A673 (cell line): ENCODE data around the gene CHCHD6.

Experiments used
- EZH2 ChIP-seq: fragments of 200-600 bp; sonication (generic); IDR thresholded peaks from 2 replicates; pipeline ENCODE4 v1.6.1; 2017; ENCODE audit warnings: borderline replicate concordance, low read depth, mild to moderate bottlenecking, mixed read lengths, antibody characterized with exemption, low read length; ENCODE audit not compliant: poor library complexity, severe bottlenecking
- TF ChIP-seq, protein P1 (sequence below): fragments of 300-800, 200-600 bp; sonication (generic); conservative IDR thresholded peaks from 2 replicates; pipeline ENCODE4 v1.5.1; 2017; ENCODE audit warnings: low read depth, mild to moderate bottlenecking, antibody characterized with exemption, low read length, moderate library complexity, mixed read lengths

GRCh38 chr3:126912027-126912422 is 208.0 kb downstream of the CHCHD6 start:
- TF ChIP-seq, protein P1, sequence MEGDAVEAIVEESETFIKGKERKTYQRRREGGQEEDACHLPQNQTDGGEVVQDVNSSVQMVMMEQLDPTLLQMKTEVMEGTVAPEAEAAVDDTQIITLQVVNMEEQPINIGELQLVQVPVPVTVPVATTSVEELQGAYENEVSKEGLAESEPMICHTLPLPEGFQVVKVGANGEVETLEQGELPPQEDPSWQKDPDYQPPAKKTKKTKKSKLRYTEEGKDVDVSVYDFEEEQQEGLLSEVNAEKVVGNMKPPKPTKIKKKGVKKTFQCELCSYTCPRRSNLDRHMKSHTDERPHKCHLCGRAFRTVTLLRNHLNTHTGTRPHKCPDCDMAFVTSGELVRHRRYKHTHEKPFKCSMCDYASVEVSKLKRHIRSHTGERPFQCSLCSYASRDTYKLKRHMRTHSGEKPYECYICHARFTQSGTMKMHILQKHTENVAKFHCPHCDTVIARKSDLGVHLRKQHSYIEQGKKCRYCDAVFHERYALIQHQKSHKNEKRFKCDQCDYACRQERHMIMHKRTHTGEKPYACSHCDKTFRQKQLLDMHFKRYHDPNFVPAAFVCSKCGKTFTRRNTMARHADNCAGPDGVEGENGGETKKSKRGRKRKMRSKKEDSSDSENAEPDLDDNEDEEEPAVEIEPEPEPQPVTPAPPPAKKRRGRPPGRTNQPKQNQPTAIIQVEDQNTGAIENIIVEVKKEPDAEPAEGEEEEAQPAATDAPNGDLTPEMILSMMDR, result no peak
- no peak for TF ChIP-seq EZH2
